Activated CD8-positive, alpha-beta memory T cell treated with anti-CD3 and anti-CD28 coated beads, Interleukin-2, amount 50 U/mL, for 1 hour (primary cell): ENCODE results near the gene MRPL38.
"Not testable (repeated sequence)": the region's sequence is repeated elsewhere in the genome, so short reads cannot be mapped to it uniquely, and the experiment has no call there.

Source experiments
- DNase-seq: peaks from one replicate; pipeline ENCODE4 v3.0.0-alpha.2; 2020; ENCODE audit errors: extremely low read depth

Gene MRPL38

DNA sequence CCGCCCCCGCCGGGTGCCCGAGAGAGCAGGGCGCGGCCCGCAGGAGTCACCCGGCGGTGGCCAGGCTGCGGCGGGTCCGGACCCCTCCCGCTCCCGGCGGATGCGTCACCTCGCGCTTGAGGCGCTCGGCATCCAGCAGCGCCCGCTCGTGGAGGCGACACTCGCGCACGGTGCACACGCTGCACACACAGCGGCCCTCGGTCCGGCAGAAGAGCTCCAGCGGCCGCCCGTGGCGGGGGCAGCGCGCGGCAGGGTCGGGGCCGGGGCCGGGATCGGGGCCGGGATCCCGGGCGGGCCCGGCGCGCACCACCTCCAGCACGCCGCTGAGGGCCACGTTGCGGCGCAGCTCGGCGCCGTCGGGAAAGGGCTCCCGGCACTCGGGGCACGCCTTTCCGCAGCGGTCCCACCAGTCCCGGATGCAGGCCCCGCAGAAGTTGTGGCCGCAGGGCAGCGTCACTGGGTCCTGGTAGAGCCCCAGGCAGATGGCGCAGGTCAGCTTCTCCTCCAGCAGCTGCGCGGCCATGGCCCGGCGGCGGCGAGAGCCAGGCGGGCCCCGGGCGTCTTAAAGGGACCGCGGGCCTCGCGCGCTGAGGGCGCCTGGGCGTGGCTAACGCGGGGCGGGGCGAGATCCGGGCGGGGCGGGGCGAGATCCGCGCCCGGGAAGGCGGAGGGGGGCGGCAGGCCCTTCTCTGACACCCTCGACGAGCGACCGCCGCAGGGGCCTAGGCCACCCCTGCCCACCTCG lies 8.1 kb downstream of the MRPL38 start, which contains the start of gene TRIM65:
Gene TRIM65, minus strand, starts transcription at position 537 of the 745 bp plus-strand sequence. Its CDS starts 14 bp downstream, at position 523.
- DNase-seq, result no peak

DNA sequence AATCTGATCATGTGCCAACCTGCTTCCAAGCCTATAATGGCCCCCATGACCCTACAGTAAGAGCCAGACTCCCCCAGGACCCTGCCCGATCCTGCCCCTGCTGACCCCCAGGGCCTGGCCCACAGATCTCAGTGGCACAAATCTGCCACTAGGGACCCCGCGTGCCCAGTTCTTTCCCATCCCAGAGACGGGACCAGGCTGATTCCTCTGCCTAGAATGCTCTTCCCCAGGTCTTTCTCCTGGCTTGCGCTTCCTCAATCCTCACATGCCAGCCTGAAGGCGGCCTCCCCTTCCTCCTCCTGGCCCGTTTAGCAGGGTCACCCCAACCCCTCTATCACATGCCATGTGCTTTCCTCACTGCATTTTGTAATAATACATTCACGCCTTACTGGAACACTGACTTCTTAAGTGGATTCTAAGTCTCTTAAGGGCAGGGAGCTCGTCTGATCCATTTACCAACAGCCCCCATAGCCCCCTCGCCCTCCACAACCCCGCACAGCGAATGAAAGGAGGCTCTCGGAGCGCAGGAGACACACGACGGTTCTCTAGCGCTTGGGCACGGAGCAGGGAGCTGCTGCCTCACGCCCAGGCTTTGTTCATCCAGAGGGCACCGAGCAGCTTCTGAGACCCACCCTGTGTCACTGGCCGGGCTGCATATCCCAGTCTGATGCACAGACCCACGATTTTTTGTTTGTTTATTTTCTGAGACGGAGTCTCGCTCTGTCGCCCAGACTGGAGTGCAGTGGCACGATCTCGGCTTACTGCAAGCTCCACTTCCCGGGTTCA lies 9.1 kb downstream of the MRPL38 start:
- DNase-seq, result no peak

DNA sequence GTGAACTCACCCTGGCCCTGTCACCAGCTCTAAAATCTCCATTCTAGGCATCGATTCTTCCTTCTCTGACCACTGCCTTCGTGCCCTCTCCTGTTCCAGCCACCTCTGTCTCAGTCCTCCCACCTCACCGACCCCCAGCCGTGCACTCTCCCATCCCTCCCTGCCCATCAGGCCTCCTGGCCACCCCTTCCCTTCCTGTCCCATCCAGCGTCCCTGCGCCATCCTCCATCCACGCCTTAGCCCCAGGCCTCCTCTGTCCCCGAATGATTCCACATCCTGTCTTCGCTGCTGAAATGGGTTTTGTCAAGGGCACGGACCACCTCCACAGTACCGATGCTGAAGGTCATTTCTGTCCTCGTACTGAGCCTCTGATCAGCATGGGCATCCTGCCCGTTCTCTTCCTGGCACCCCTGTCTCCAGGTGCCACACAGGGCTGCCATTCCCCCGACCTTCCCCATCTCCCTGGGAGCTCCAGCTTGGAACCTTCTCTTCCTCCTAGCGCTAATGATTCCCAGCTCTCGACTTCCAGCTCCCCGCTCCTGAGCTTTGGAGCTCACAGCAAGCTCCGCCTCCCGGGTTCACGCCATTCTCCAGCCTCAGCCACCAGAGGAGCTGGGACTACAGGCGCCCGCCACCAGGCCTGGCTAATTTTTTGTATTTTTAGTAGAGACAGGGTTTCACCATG lies 10.5 kb downstream of the MRPL38 start:
- DNase-seq, result no peak

DNA sequence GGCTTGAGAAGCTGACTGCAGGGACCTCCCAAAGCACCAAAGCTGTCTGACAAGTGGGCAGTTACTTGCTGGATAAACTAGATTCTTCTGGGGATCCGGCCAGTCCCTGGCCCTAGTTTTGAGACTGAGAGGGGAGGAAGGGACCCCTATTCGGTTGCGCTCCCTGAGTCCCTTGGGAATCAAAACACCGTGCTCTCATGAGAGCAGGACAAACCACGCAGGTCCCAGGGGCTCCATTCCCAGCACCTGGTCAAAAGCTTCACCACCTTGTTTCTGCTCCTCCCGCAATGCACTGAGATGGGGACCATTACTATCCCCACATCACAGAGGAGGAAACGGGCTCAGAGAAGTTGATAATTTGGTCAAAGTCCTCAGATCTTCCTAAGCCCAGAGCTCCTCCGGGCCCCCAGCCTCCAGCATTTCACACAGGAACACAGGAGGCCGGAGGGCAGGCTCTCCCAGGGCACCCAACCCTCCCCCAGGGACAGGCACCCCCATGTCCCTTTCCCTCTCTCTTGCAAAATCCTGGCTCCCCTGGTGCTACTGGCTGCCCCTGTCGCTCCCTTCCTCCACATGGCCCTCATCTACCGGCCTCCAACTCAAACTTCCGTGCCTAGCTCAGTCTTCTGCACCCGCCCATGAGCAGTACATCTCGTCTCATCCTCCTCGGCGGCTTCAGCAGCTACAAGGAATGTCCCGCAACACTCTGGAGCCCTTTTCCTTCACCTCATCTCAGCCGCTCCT lies 11.2 kb downstream of the MRPL38 start:
- no peak for DNase-seq

DNA sequence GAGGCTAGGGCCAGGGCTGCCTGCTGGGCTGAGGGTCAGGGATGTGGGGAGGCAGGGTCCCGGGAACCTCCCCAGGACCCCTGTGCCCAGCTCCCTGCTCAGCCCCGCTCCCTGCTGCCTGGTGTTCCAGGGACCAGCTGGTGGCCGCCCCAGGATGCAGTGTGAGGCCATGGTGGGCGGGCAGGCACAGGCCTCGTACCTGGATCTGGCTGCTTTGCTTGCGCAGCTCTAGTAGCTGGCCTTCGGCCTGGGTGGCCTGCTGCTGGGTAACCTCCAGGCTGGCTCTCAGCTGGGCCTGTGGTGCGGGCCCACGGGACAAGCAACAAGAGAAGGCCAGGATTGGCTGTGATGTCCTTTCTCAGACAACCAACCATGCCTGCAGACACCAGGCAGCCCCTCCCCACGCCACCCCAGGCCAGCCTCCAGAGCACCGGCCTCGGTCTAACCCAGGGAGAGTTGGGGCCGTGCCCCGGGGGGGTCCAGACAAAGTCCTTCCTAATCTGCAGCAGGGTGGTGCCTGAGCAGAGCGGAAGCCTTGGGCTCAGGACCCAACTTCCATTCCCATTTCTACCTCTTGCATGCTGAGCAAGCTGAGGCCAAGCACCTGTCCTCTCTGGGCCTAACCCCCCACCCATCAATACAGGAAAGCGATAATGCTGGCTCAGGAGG lies 12.0 kb downstream of the MRPL38 start:
- DNase-seq, result no peak

DNA sequence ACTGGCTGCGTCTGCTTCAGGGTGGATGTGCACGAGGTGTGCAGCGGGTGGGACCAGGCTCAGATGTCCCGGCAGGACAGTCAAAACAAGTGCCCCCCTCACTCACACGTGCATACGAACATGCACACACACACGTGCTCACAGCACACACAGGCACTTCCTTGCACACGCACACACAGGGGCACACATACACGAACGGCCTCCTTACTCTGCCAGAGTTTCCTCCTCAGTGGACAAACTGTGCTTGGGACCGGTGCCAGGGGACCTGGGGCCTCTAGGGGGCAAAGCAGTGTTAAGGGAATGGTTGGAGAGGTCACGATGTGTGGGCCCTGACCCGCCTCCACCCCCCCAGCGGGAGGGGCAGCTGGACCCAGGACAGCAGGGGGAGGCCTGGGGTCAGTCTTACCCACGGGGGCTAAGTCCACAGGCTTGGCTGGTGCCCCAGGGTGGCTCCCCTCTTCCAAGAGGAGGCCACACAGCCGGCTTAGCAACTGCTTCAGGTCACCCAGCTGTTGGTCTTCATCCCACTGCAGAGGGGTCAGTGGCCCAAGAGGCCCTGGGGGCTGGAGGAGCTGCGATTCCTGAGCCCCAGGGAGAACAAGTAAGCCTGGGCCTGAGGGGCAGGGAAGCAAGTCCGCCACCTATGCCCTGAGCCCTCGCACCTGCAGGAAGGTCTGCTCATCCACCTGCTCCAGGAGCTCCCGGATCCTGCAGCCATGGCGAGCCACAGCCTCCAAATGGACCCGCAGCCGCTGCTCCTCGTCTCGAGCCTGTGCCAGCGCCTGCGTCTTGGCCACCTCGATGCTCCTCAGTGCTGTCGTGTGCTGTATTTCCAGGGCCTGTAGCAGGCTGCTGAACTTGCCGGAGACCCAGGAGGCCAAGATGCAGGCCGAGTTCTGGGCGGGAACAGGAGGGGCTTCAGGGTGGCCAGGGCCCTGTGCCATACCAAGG lies 12.8 kb downstream of the MRPL38 start:
- DNase-seq, result no peak

DNA sequence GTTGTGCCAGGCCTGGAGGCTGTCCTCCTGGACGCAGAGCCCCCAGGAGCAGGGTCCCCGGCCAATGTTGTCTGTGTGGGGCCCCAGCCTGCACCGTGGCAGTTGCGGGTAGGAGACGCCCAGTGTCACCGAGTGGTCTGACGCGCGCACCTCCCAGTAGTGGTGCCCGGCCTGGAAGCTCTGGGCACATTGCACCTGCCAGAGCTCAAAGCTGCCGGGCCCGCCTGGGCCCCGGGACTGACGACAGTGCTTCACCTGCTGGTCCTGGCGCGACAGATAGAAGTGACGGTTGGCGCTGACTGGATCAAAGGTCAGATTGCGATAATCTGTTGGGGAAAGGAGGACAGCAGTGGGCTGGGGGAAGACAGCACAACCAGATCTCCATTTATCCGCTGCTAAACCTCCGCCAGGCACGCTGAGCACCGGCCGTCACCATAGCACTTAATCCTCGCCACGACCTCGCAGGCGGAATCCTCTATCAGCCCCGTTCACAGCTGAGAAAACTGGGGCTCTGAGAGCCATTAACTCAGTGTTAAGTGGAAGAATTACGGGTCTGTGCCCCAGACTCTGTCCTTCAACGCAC lies 13.6 kb downstream of the MRPL38 start:
- DNase-seq, result no peak

DNA sequence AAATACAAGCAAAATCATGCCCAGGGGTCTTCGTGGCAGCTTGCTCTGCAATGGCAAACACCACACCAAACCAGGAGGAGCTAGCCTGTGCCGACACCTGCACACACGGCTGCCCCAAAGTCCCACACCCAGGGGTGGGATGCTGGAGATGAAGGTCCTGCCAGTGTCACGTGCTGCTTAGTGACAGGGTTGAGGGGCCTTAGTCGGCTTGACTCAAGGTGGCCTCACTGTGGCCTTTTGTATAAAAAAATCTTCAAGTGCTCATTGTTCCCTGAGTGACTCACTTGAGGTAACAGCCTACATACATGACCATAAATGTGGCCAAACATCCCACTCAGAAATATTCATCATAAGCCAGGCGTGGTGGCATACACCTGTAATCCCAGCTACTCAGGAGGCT lies 15.2 kb downstream of the MRPL38 start:
- no peak for DNase-seq

DNA sequence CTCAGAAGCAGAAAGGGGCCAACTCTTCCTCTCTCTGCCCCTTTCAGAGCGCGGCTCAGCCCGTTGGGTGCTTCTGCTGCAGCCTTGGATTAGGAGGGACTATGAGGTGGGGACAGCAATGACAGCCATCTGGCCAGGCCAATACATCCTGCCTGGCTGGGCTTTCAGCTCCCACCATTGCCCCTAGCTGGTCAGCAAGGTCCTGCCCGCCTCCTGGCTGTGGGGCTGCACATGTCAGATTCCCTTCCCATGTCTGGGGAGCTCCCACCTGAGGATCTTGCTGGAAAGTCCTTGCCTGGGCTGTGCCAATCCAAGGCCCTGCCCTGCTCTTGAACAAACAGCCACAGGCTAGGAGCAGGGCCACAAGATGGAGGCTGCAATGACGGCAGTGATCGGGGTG lies 16.2 kb downstream of the MRPL38 start:
- no peak for DNase-seq

DNA sequence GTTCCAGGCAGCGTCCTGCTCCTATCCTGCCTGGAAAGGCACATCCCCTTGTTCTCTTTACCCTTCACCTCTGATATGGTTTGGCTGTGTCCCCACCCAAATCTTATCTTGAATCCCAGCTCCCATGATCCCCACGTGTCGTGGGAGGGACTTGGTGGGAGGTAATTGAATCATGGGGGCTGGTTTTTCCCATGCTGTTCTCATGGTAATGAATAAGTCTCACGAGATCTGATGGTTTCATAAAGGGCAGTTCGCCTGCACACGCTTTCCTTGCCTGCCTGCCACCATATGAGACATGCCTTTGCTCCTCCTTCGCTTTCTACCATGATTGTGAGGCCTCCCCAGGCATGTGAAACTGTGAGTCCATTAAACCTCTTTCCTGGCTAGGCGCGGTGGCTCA lies 18.8 kb downstream of the MRPL38 start:
- not testable (repeated sequence) for DNase-seq

DNA sequence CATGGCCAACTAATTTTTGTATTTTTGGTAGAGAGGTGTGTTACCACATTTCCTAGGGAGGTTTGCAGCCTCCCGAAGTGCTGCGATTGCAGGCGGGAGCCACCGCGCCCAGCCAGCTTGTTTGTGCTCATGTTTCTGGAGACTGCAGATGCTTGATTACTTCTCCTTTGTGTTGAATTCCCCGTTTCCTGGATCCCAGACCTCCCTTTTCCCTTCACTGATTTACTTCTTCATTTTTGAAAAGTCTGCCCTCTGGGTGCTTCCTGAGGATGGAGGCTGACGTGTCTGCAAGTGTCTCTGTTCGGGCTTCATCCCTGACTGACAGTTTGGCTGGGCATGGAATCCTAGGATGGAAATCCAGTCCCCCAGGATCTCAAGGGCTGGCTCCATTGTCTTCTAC lies 19.3 kb downstream of the MRPL38 start:
- no peak for DNase-seq

DNA sequence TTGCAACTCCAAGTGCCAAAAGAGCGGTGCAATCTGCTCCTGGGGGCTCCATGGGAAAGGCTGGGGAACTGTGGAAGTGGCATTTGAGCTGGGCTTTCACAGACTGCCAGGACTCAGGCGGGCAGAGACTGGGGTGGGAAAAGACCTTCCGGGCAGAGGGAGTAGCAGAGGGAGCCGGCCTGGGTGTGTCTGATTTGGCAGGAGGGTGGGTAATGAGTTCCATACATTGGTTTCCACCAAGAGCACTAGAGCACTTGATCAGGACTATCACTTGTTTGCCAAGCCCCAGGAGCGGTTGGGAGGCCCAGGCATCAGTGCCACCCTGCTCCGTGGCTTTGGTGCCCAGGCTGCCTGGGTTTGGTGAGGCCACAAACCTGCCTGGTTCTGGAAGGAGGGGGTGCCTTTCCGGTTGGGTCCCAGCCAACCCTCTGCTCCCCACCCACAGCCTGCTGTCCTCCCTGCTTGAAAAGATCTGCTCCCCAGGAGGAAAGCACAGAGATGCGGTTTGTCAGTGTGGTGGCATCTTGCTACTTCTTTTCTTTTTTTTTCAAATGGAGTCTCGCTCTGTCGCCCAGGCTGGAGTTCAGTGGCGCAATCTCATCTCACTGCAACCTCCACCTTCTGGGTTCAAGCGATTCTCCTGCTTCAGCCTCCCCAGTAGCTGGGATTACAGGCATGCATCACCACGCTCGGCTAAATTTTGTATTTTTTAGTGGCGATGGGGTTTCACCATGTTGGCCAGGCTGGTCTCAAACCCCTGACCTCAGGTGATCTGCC lies 22.8 kb downstream of the MRPL38 start:
- DNase-seq, result no peak

DNA sequence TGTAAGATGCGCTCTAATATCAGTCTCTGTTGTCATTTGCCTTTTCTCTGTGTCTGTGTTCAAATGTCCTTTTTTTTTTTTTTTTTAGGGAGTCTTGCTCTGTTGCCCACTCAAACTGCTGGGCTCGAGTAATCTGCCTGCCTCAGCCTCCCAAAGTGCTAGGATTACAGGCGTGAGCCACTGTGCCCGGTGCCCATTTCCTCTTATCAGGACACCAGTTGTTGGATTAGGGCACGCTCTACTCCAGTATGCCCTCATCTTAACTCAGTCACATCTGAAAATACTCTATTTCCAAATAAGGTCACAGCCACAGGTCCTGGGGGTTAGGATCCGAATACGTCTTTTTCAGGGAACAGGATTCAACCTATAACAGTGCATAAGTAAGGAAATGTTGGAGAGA lies 24.4 kb downstream of the MRPL38 start:
- no peak for DNase-seq

DNA sequence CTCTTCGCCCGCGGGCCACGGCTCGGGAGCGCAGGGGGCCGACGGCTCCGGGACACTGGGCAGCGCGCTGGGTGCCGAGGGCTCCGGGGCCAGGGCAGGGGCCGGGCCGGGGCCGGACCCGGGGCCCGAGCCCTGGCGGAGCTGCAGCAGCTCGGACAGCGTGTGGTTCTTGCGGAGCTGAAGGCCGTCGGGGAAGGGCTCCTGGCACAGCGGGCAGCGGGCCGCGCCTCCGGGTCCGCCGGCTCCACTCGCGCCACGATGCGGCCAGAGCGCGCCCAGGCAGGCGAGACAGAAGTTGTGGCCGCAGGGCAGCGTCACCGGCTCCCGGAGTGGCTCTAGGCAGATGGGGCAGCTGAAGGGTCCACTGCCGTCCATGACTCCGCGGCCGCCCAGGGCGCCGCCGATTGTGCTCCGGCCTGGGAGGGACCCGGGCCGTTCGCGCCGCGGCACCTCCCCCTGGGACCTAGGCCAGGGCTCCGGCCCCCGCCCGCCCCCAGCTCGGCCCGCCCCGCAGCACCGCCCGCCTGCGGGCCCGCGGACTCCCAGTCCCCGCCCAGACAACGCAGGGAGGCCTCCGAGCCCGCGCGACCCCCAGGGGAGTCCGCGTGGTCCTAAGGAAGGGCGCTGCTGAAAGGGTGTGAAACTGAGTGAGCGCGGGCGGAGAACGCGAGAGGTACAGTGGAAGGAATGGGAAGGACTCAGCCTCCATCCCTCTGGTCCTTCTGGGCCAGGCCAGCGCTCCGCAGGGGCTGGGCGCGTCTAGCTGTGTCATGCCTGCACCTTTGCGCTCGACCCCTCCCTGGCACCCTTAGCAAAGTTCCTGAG lies 26.3 kb downstream of the MRPL38 start, which contains the start of gene TRIM47:
Gene TRIM47, minus strand, starts transcription at position 408 of the 825 bp plus-strand sequence. Its CDS starts 33 bp downstream, at position 375.
- DNase-seq, result no peak

DNA sequence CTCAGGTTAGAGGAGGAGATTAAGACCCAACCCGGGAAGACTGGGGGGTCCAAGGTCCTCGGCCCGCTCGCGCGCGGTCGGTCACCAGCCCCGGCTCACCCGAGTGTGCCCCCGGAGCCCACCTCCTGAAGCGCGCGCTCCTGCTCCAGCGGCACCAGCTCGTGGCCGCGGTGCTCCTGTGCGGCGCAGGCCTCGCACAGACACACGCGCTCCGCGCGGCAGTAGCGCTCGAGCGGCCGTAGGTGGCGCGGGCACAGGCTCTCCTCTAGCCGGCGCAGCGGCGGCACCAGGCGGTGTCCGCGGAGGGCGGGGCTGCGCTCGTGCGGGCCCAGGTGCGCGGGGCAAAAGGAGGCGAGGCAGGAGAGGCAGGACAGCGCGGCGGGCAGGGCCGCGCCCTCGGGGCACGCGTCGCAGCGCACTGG lies 26.9 kb downstream of the MRPL38 start:
- DNase-seq, result no peak

DNA sequence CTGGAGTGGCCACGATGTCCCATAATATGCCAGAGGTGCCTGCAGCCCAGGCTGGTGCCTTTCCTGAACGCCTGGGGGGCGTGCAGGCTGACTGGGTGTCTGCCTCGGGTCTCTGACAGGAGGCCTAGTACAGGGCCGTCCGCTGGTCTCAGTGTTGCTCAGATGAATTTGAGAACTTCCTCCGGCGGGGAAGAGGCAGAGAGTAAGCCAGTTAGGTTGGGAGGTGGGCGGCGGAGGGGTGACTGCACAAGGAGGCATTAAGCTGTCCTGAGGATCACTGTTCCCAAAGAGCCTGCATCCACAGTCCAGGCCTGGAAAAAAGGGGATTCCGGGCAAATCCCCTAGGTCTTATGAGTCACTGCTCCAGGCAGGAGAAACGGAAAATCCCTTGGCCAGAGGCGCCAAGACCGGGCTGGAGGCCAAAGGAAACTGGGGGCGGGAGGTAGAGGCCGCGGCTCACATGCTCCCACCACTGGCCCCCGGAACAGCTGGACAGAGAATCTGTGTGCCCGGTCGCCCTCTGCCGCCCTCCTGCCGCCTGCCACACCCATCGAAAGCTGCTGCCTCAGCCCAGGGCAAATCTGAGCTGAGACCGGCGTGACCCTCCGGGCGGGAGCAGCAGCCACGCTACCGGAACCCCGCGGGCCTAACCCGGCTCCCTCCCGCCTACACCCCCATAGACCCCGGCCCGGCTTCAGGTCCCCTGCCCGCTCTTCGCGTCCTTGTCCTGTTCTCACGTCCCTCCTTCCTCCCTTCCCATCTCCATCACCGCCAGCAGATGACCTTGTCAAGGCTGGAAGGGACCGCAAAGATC lies 27.5 kb downstream of the MRPL38 start:
- no peak for DNase-seq
